ENCODE results near the gene TMEM165. TPM values are rescaled to one million over a fixed set of nuclear protein-coding genes. Genes with fewer than 3 reads are reported as not detected.
"Not testable (repeated sequence)": the region's sequence is repeated elsewhere in the genome, so short reads cannot be mapped to it uniquely, and the experiment has no call there.

TMEM165 gene, protein sequence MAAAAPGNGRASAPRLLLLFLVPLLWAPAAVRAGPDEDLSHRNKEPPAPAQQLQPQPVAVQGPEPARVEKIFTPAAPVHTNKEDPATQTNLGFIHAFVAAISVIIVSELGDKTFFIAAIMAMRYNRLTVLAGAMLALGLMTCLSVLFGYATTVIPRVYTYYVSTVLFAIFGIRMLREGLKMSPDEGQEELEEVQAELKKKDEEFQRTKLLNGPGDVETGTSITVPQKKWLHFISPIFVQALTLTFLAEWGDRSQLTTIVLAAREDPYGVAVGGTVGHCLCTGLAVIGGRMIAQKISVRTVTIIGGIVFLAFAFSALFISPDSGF
- 26.8 TPM for polyA plus RNA-seq (2012; ENCODE audit: low read depth, missing spikeins)

DNA sequence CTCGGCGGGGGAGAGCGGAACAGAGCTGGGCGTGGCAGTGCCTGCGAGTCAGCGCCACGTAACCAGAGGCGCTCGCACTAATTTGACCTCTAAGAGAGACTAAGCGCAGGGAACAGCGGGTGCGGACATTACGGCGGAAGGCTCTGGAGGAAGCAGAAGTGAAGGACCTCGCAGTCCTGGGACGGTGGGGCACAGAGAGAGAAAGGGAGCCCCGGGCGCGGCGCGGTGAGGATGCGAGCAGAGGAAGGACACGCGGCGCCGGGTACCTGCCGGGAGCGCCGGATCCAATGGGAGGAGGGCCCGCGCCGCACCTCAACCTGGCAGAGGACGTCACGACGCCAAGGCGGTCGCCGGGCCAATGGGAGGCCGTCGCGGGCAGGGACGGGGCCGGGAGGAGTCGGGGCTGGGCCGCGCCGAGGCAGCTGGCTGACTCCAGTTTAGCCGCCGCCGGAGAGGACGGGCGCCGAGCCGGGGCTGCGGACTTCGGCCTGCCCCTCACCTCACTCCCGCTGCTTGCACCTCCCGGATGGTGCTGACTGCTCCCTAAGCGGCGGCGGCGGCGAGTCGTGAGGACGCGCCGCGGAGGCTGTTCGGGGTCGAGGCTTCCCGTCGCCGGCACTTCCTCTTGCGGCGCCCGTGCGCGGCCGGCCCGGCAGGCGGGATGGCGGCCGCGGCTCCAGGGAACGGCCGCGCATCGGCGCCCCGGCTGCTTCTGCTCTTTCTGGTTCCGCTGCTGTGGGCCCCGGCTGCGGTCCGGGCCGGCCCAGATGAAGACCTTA, at the start of gene TMEM165:
Gene TMEM165, plus strand, starts transcription at position 429 of the 779 bp plus-strand sequence. Its CDS starts 233 bp downstream, at position 662.
- FAIRE-seq, result peak; percentile 96
- TF ChIP-seq POLR2A (IDR thresholded peaks at IDR 0.05; ENCODE audit: low read depth, low read length) (peak; percentile 92), PAX5 (IDR thresholded peaks at IDR 0.05; ENCODE audit: insufficient read depth, low read length, severe bottlenecking) (no peak), POU2F2 (IDR thresholded peaks at IDR 0.05; ENCODE audit: low read depth, low read length) (peak; percentile 72), SPI1 (IDR thresholded peaks at IDR 0.05; ENCODE audit: low read depth, low read length) (peak; percentile 78), TAF1 (IDR thresholded peaks at IDR 0.05; ENCODE audit: low read depth, low read length) (peak; percentile 78; the same call in 1 of the 2 replicates), POLR2AphosphoS5 (IDR thresholded peaks at IDR 0.05; ENCODE audit: low read depth, low read length) (peak; percentile 90)
- DNase-seq (ENCODE audit: insufficient read length, low spot score), result peak; percentile 88

DNA sequence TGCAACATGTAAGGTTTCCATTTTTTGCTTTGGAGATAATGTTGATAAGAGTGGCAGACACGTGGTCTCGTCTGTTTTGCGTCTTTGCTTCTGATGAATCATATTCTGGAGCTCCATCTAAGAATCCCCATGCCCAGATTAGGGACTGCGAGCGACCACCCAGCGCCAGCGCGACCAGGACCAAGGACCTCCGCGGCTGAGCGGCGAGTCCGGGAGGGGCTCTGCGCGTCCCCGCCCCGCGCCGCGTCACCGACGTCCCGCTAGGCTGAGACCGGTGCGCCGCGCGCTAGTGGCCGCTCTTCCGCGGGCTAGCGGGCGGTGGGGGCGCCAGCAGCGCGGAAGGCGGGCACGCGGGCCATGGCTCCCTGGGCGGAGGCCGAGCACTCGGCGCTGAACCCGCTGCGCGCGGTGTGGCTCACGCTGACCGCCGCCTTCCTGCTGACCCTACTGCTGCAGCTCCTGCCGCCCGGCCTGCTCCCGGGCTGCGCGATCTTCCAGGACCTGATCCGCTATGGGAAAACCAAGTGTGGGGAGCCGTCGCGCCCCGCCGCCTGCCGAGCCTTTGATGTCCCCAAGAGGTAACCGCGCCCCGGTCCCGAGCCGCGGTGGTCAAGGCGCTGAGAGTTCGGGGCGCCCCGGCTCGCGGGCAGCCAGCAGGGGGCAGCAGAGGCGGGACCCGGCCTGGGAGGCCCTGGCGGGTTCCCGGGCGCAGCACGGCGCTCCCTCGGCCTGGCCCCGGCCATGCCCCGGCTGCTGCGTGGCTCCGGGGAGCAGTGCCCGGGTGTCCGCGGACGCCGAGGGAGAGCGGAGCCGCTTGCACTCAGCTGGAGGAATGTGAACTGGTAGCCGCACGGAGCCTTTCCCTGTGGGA, 49.5 kb upstream of the TMEM165 start, which contains the start of gene SRD5A3:
Gene SRD5A3, plus strand, starts transcription at position 263 of the 871 bp plus-strand sequence. Its CDS starts 95 bp downstream, at position 358.
- DNase-seq (ENCODE audit: insufficient read length, low spot score) (peak; percentile 90), FAIRE-seq (peak; percentile 92)
- TF ChIP-seq POLR2AphosphoS5 (IDR thresholded peaks at IDR 0.05; ENCODE audit: low read depth, low read length), result 0 out of 2 replicates have a peak, but pooled peaks have one; percentile 38
- TF ChIP-seq POU2F2 (IDR thresholded peaks at IDR 0.05; ENCODE audit: low read depth, low read length), result no peak; the same call in 1 of the 2 replicates
- TF ChIP-seq PAX5 (IDR thresholded peaks at IDR 0.05; ENCODE audit: insufficient read depth, low read length, severe bottlenecking), result peak; percentile 9

DNA sequence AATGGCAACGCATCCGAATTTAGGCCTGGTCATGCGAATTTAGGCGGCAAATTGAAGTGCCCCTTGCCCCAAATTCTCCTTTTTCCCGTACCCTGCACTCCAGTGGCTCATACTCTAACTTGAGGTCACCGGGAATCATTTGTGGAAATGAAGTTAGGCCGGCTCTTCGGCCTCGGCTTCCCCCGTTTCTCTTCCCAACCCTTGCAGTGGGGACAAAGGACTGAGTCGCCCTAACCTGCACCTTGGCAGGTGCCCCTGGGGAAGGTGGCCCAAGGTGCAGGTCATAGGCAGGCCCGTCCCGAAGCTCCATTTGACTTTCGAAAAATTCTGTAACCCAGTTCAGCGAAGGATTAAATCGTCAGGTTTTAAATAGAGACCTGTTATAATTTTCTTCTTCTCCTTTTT, 48.9 kb upstream of the TMEM165 start:
- DNase-seq (ENCODE audit: insufficient read length, low spot score), result peak; percentile 12
- FAIRE-seq, result no peak
- TF ChIP-seq TAF1 (IDR thresholded peaks at IDR 0.05; ENCODE audit: low read depth, low read length), result no peak
- no peak for TF ChIP-seq PAX5 (IDR thresholded peaks at IDR 0.05; ENCODE audit: insufficient read depth, low read length, severe bottlenecking)
- no peak for TF ChIP-seq POLR2AphosphoS5 (IDR thresholded peaks at IDR 0.05; ENCODE audit: low read depth, low read length)
- no peak for TF ChIP-seq SPI1 (IDR thresholded peaks at IDR 0.05; ENCODE audit: low read depth, low read length)
- TF ChIP-seq POU2F2 (IDR thresholded peaks at IDR 0.05; ENCODE audit: low read depth, low read length), result no peak
- TF ChIP-seq POLR2A (IDR thresholded peaks at IDR 0.05; ENCODE audit: low read depth, low read length), result no peak

DNA sequence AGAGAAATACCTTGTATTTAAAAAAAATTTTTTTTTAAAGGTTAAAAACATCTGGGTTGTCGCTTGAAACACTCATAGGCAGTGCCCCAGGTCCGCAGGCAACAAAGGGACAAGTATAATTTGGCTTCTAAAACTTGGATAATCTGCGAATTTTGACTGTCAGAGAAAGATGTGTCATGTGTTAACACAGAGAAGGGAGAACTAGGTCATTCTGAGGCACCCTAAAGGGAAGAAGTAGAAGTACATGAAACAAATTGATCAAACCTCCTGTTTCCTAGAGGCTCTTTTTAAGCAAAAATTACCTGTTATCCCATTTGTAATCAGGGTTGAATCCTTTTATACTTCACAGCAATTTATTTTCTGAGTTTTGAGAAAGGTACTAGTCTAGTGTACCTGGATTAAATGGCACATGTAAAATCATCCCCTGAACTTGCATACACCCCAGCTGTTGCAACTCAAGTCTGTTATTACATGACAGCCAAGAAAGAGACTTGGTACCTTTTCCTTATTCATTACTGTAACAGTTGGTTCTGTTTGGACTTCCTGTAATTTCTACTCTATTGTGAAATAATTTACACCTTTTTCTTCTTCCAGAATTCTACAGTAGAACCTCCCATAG, 48.0 kb upstream of the TMEM165 start:
- DNase-seq (ENCODE audit: insufficient read length, low spot score) (no peak), FAIRE-seq (no peak)
- TF ChIP-seq PAX5 (IDR thresholded peaks at IDR 0.05; ENCODE audit: insufficient read depth, low read length, severe bottlenecking) (no peak), POLR2AphosphoS5 (IDR thresholded peaks at IDR 0.05; ENCODE audit: low read depth, low read length) (no peak), SPI1 (IDR thresholded peaks at IDR 0.05; ENCODE audit: low read depth, low read length) (no peak), TAF1 (IDR thresholded peaks at IDR 0.05; ENCODE audit: low read depth, low read length) (no peak), POLR2A (IDR thresholded peaks at IDR 0.05; ENCODE audit: low read depth, low read length) (no peak), POU2F2 (IDR thresholded peaks at IDR 0.05; ENCODE audit: low read depth, low read length) (no peak)

DNA sequence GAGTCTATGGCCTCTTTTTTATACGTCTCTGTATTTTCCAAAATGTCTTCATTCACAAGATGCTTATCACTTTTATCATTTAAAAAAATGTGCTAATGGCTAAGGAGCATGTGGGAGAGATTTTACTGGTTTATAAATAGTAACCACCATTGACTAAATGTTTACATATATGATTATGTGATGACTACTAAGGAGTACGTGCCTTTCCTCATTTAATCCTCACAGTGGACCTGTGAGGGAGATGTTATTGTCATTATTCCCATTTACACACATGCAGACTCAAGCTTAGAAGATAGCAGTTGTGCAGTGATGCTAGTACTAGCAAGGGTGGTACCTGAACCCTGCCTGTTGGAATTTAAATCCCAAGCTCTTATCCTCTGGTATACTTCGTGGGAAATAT, 47.3 kb upstream of the TMEM165 start:
- TF ChIP-seq POLR2AphosphoS5 (IDR thresholded peaks at IDR 0.05; ENCODE audit: low read depth, low read length), result no peak
- TF ChIP-seq SPI1 (IDR thresholded peaks at IDR 0.05; ENCODE audit: low read depth, low read length), result no peak
- no peak for TF ChIP-seq POLR2A (IDR thresholded peaks at IDR 0.05; ENCODE audit: low read depth, low read length)
- no peak for TF ChIP-seq PAX5 (IDR thresholded peaks at IDR 0.05; ENCODE audit: insufficient read depth, low read length, severe bottlenecking)
- TF ChIP-seq TAF1 (IDR thresholded peaks at IDR 0.05; ENCODE audit: low read depth, low read length), result no peak
- no peak for TF ChIP-seq POU2F2 (IDR thresholded peaks at IDR 0.05; ENCODE audit: low read depth, low read length)
- DNase-seq (ENCODE audit: insufficient read length, low spot score) (no peak), FAIRE-seq (no peak)

DNA sequence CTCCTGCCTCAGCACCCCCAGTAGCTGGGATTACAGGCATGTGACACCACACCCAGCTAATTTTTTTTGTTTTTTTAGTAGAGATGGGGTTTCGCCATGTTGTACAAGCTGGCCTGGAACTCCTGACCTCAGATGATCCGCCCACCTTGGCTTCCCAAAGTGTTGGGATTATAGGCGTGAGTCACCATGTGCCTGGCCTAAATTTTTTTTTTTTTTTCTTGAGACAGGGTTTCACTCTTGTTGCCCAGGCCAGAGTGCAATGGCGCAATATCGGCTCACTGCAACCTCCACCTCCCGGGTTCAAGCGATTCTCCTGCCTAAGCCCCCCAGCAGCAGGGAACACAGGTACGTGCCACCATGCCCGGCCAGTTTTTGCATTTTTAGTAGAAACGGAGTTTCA, 44.9 kb upstream of the TMEM165 start:
- not testable (repeated sequence) for FAIRE-seq; DNase-seq (ENCODE audit: insufficient read length, low spot score)

DNA sequence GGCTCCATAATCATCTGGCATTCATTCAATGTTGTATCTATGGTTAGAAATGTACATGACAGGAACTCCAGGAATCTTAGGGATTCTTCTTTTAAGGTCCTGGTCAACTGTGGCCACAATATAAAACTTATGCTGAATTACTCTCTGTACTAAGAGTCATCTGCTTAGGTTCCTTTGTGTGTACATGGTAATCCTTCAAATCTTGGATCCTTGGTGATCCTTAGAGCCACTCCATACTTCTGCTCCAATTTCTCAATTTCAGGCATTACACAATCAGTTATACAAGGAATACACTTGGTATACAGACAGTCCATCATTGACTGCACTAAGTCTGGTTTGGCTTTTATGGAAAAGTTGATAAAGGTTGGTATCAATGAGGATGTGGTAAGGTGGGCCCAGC, 43.9 kb upstream of the TMEM165 start:
- DNase-seq (ENCODE audit: insufficient read length, low spot score) (no peak), FAIRE-seq (no peak)
- no peak for TF ChIP-seq SPI1 (IDR thresholded peaks at IDR 0.05; ENCODE audit: low read depth, low read length)
- no peak for TF ChIP-seq PAX5 (IDR thresholded peaks at IDR 0.05; ENCODE audit: insufficient read depth, low read length, severe bottlenecking)
- no peak for TF ChIP-seq TAF1 (IDR thresholded peaks at IDR 0.05; ENCODE audit: low read depth, low read length)
- TF ChIP-seq POLR2A (IDR thresholded peaks at IDR 0.05; ENCODE audit: low read depth, low read length), result no peak
- TF ChIP-seq POLR2AphosphoS5 (IDR thresholded peaks at IDR 0.05; ENCODE audit: low read depth, low read length), result no peak
- TF ChIP-seq POU2F2 (IDR thresholded peaks at IDR 0.05; ENCODE audit: low read depth, low read length), result no peak

DNA sequence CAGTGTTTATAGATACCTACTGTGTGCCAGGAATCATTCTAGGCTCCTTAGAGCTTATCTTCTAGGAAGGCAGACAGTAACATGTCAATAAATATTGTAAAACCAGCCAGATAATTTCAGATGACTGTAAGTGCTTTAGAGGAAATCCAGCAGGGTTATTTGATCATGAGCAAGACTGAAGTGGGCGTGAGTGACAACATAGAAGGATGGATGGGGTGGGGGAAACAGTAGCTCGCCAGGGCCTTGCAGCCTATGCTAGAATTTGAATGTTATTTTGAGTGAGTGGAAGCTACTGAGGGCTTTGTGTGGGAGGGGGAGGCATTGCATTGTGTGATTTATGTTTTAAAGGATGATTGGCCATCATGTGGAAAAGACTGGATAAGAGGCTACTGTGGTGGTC, 43.0 kb upstream of the TMEM165 start:
- DNase-seq (ENCODE audit: insufficient read length, low spot score) (no peak), FAIRE-seq (no peak)
- no peak for TF ChIP-seq POLR2A (IDR thresholded peaks at IDR 0.05; ENCODE audit: low read depth, low read length)
- no peak for TF ChIP-seq TAF1 (IDR thresholded peaks at IDR 0.05; ENCODE audit: low read depth, low read length)
- no peak for TF ChIP-seq PAX5 (IDR thresholded peaks at IDR 0.05; ENCODE audit: insufficient read depth, low read length, severe bottlenecking)
- TF ChIP-seq POLR2AphosphoS5 (IDR thresholded peaks at IDR 0.05; ENCODE audit: low read depth, low read length), result no peak
- TF ChIP-seq POU2F2 (IDR thresholded peaks at IDR 0.05; ENCODE audit: low read depth, low read length), result no peak
- TF ChIP-seq SPI1 (IDR thresholded peaks at IDR 0.05; ENCODE audit: low read depth, low read length), result no peak

DNA sequence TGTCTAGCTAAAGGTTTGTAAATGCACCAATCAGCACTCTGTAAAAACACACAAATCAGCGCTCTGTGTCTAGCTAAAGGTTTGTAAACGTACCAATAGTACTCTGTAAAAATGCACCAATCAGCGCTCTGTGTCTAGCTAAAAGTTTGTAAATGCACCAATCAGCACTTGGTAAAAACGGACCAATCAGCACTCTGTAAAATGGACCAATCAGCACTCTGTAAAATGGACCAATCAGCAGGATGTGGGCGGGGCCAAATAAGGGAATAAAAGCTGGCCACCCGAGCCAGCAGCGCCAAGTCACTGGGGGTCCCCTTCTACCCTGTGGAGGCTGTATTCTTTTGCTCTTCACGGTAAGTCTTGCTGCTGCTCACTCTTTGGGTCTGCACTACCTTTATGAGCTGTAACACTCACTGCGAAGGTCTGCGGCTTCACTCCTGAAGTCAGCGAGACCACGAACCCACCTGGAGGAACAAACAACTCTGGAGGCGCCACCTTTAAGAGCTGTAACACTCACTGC, 42.5 kb upstream of the TMEM165 start:
- not testable (repeated sequence) for DNase-seq (ENCODE audit: insufficient read length, low spot score); FAIRE-seq
